Activated CD4-positive, alpha-beta T cell treated with anti-CD3 and anti-CD28 coated beads, Interleukin-2, amount 10 ng/mL, durations not matched to agents 24 days and 14 days (primary cell): Measurements from ENCODE around the gene GPR15. TPM values are rescaled to one million over a fixed set of nuclear protein-coding genes. Genes with fewer than 3 reads are reported as not detected.

Source experiments
- DNase-seq: peaks from one replicate; pipeline ENCODE4 v3.0.0; 2022
- H3K27ac Mint-ChIP-seq: one replicate; pipeline ENCODE4 v1.8.0; 2022; ENCODE audit warnings: mild to moderate bottlenecking, mixed read lengths
- H3K27me3 Mint-ChIP-seq: one replicate; pipeline ENCODE4 v1.8.0; 2022; ENCODE audit warnings: mixed read lengths
- H3K36me3 Mint-ChIP-seq: one replicate; pipeline ENCODE4 v1.8.0; 2022; ENCODE audit warnings: low read depth, mild to moderate bottlenecking, mixed read lengths
- H3K4me1 Mint-ChIP-seq: one replicate; pipeline ENCODE4 v1.8.0; 2021; ENCODE audit warnings: mixed read lengths
- H3K4me3 Mint-ChIP-seq: one replicate; pipeline ENCODE4 v1.8.0; 2022; ENCODE audit warnings: mild to moderate bottlenecking, moderate library complexity, mixed read lengths
- H3K9me3 Mint-ChIP-seq: one replicate; pipeline ENCODE4 v1.8.0; 2021; ENCODE audit warnings: mixed read lengths
- intact Hi-C: fragments of 100-400 bp; cut with micrococcal nuclease; formaldehyde crosslinking; loops from one replicate; pipeline ENCODE4 v1.15.1; 2023
- total RNA-seq: library from RNA; stranded (reverse); gene quantifications from 2 replicates; pipeline ENCODE4 v1.2.3, GENCODE V29; 2022

The GPR15 gene
- total RNA-seq: 3.6 and 4.1 TPM in 2 replicates

DNA sequence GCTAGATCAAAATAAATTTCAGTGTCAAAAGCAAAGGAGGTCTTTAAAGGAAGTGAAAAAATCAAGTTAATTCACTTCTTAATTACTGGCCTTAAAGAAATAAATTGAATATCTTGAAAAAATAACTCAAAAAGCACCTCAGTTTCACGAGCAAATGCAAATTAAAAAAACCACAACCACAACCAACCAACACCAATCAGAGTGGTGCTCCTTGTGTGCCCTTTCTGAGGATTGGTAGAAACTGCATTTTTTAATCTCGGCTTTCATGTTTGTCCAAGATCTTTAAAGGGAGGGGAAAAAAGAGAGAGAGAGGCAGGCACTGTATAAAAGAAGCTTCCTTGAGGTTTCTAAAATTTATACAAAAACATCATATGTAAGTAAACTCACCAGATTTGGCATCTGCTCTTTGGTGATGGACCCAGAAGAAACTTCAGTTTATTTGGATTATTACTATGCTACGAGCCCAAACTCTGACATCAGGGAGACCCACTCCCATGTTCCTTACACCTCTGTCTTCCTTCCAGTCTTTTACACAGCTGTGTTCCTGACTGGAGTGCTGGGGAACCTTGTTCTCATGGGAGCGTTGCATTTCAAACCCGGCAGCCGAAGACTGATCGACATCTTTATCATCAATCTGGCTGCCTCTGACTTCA lies at the start of gene GPR15:
Gene GPR15, plus strand, starts transcription at position 357 of the 653 bp plus-strand sequence. Its CDS starts 56 bp downstream, at position 413.
- peak within 1 kb of the TSS; percentile 81 for H3K27ac Mint-ChIP-seq
- intact Hi-C loops: no loop called here
- DNase-seq: no peak
- peaks cover 9% of the 10 kb centered on the region for H3K9me3 Mint-ChIP-seq
- no peaks in the 10 kb centered on the region for H3K27me3 Mint-ChIP-seq
- H3K4me3 Mint-ChIP-seq: peak within 1 kb of the TSS; percentile 65
- H3K4me1 Mint-ChIP-seq: peaks cover 40% of the 10 kb centered on the region
- peaks cover 25% of the 10 kb centered on the region for H3K36me3 Mint-ChIP-seq

- Mint-ChIP-seq H3K4me1 (peaks cover 2% of the 10 kb centered on the region), H3K27me3 (peaks cover 14% of the 10 kb centered on the region), H3K9me3 (peaks cover 46% of the 10 kb centered on the region), H3K27ac (no peak overlapping the region), H3K4me3 (no peak overlapping the region), H3K36me3 (peaks cover 3% of the 10 kb centered on the region)
- no peak for DNase-seq
- intact Hi-C loops: no loop called here
Observed at GRCh38 chr3:98482717-98483482, 48.9 kb upstream of the GPR15 start.

DNA sequence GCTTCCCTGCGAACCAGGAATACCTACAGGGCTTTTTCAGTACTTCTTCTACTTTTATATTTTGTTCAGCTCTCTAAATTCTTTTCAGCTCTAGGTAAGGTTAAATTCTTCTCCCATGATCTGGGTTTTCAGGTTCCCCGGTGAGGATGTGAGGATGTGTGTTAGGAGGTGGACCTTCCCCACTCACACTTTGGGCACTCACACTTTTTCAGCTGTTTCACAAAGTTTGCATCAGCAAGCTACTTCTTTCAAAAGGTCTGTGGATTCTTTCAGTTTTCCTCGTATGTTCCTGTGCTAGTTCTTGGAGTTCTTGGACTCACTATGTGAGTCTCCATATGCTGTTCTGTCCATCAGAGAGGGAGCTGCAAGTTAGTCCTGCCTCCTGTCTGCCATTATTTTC lies 48.2 kb upstream of the GPR15 start:
- peaks cover 3% of the 10 kb centered on the region for H3K36me3 Mint-ChIP-seq

GRCh38 chr3:98497381-98497780 lies 34.4 kb upstream of the GPR15 start, which contains the start of gene OR5K2:
OR5K2 (plus strand) TSS chr3:98497681; CDS start chr3:98497681, 0 bp downstream.
- no peaks in the 10 kb centered on the region for H3K4me1 Mint-ChIP-seq
- no peak within 1 kb of the TSS for H3K27ac Mint-ChIP-seq
- intact Hi-C loops: no loop called here
- peaks cover 17% of the 10 kb centered on the region for H3K27me3 Mint-ChIP-seq
- peaks cover 7% of the 10 kb centered on the region for H3K36me3 Mint-ChIP-seq
- no peaks in the 10 kb centered on the region for H3K9me3 Mint-ChIP-seq
- no peak for DNase-seq
- no peak within 1 kb of the TSS for H3K4me3 Mint-ChIP-seq

More for the DNA sequence above, 48.2 kb upstream of the GPR15 start:
- no peak overlapping the region for H3K27ac Mint-ChIP-seq
- H3K27me3 Mint-ChIP-seq: peaks cover 20% of the 10 kb centered on the region
- H3K9me3 Mint-ChIP-seq: peaks cover 51% of the 10 kb centered on the region
- H3K4me1 Mint-ChIP-seq: peaks cover 2% of the 10 kb centered on the region
- H3K4me3 Mint-ChIP-seq: no peak overlapping the region
- intact Hi-C loops: no loop called here
- no peak for DNase-seq

GRCh38 chr3:98500019-98500418 lies 31.8 kb upstream of the GPR15 start:
- H3K4me3 Mint-ChIP-seq: no peak overlapping the region
- no peak for DNase-seq
- no peak overlapping the region for H3K27ac Mint-ChIP-seq
- peaks cover under 1% of the 10 kb centered on the region for H3K27me3 Mint-ChIP-seq
- H3K9me3 Mint-ChIP-seq: no peaks in the 10 kb centered on the region
- H3K4me1 Mint-ChIP-seq: no peaks in the 10 kb centered on the region
- peaks cover 19% of the 10 kb centered on the region for H3K36me3 Mint-ChIP-seq
- intact Hi-C loops: no loop called here

DNA sequence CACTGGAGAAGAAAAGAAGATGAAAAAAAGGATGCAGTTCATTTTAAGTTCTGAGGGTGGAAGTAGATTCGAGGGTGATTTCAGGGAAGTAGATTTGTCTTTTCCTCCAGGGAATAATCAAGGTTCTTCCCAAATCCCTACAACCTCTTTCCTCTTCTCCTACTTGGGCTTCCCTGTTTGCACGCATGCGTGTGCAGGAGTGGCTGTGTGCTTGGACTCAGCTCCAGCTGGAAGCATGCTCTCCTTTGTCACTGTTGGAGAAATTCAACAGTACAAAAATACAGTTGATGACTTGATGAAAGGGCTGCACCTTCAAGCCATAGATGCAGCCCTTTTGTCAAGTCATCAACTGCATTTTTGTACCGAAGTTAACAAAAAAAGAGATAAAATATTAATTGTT lies 30.5 kb upstream of the GPR15 start:
- H3K4me3 Mint-ChIP-seq: no peak overlapping the region
- H3K27me3 Mint-ChIP-seq: no peaks in the 10 kb centered on the region
- DNase-seq: no peak
- peaks cover 3% of the 10 kb centered on the region for H3K9me3 Mint-ChIP-seq
- peaks cover 24% of the 10 kb centered on the region for H3K36me3 Mint-ChIP-seq
- intact Hi-C loops: no loop called here
- peaks cover 4% of the 10 kb centered on the region for H3K4me1 Mint-ChIP-seq
- H3K27ac Mint-ChIP-seq: no peak overlapping the region

DNA sequence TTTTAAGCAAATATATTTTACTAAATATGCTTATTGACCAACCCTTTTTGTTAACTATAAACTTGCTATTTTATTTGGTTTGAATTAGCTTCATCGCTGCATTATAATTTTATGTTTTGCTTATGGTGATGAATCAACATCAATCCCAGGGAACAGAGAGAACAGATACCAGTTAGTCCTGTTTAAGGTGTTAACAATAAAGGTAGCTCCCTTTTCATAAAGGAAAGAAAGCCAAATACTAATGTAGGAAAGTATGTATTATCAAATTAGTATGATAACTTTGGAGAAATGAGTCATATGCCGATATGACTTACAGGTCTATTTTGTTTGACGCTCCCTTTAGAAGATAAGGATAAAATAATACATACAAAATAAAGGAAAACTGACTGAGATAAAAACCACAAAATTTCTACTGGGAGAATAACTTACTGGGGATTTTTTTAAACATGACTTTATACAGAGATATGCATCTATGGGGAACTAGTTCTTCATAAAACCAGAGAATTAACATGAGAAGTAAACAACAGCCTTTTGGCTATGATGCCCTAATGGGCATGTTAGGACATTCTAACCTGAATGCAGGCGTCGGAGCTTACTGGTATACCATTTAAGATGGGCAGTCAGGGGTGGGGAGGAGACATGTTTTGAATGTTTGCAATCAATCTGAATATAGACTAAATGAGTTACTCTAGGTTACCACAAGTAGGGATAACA lies 29.8 kb upstream of the GPR15 start:
- no peak for DNase-seq
- Mint-ChIP-seq H3K4me3 (no peak overlapping the region), H3K27me3 (no peaks in the 10 kb centered on the region), H3K4me1 (peaks cover 4% of the 10 kb centered on the region), H3K36me3 (peaks cover 31% of the 10 kb centered on the region), H3K9me3 (peaks cover 6% of the 10 kb centered on the region), H3K27ac (no peak overlapping the region)
- intact Hi-C loops: no loop called here

GRCh38 chr3:98504539-98504938 lies 27.2 kb upstream of the GPR15 start:
- Mint-ChIP-seq H3K4me3 (no peak overlapping the region), H3K9me3 (peaks cover 6% of the 10 kb centered on the region), H3K4me1 (peaks cover 12% of the 10 kb centered on the region), H3K36me3 (peaks cover 48% of the 10 kb centered on the region), H3K27me3 (no peaks in the 10 kb centered on the region), H3K27ac (no peak overlapping the region)
- no peak for DNase-seq
- intact Hi-C loops: no loop called here

DNA sequence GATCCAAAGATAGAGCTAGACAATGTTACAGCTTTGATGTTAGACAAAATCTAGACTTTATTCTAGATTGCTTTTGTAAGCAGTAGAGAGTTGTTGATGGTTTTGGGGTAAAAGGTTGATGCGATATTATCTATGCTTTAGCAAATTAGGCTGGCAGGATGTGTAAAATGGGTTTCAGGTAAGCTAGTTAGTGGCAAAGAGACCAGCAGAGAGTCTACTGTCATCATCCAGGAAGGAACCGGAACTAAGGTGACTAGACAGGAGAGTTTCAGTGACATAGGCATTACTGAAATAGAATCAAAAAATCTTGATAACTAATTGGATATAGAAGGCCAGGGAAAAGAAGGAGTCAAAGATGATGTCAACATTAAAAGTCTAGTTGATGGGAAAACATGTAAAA lies 23.2 kb upstream of the GPR15 start:
- Mint-ChIP-seq H3K9me3 (peaks cover 6% of the 10 kb centered on the region), H3K4me3 (no peak overlapping the region), H3K4me1 (peaks cover 27% of the 10 kb centered on the region), H3K27ac (no peak overlapping the region), H3K27me3 (no peaks in the 10 kb centered on the region), H3K36me3 (peaks cover 63% of the 10 kb centered on the region)
- intact Hi-C loops: no loop called here
- no peak for DNase-seq

- intact Hi-C loops: loop anchor here (10.0 kb wide), 1 partner anchor 168 kb away; no protein-coding TSS in a partner anchor
- Mint-ChIP-seq H3K4me3 (no peak overlapping the region), H3K9me3 (no peaks in the 10 kb centered on the region), H3K36me3 (peaks cover 79% of the 10 kb centered on the region), H3K27ac (no peak overlapping the region), H3K4me1 (peaks cover 45% of the 10 kb centered on the region), H3K27me3 (no peaks in the 10 kb centered on the region)
- no peak for DNase-seq
Observed at GRCh38 chr3:98512576-98512975, 19.2 kb upstream of the GPR15 start.

GRCh38 chr3:98513091-98513511 lies 18.7 kb upstream of the GPR15 start:
- no peak overlapping the region for H3K4me3 Mint-ChIP-seq
- H3K36me3 Mint-ChIP-seq: peaks cover 79% of the 10 kb centered on the region
- no peaks in the 10 kb centered on the region for H3K9me3 Mint-ChIP-seq
- DNase-seq: no peak
- peaks cover 47% of the 10 kb centered on the region for H3K4me1 Mint-ChIP-seq
- peak overlapping the region; percentile 7 for H3K27ac Mint-ChIP-seq
- intact Hi-C loops: loop anchor here (1.0 to 10.0 kb wide), 2 partner anchors 9 to 168 kb away; partner anchors contain the start of gene CLDND1
- H3K27me3 Mint-ChIP-seq: no peaks in the 10 kb centered on the region

DNA sequence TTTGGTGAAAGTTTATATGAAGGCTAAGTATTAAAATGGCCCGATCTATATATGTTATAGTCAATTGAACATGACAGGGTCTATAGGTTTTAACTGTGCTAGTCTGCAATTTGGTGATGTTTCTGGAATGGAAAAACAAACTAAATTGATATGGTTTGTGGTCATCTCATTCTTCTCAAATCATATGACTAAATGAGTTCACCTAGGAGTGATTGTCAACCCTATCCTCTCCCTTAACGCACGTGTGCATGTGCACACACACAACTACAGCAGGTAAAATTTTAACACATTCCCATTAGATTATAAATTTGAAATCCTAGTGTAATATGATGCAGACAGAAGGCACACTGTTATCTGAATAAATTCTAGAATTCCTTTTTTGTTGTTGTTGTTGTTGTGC lies 18.0 kb upstream of the GPR15 start:
- Mint-ChIP-seq H3K36me3 (peaks cover 79% of the 10 kb centered on the region), H3K4me1 (peaks cover 48% of the 10 kb centered on the region), H3K27me3 (no peaks in the 10 kb centered on the region), H3K4me3 (no peak overlapping the region), H3K27ac (peak overlapping the region; percentile 46), H3K9me3 (no peaks in the 10 kb centered on the region)
- DNase-seq: no peak
- intact Hi-C loops: loop anchor here (1.0 to 10.0 kb wide), 2 partner anchors 9 to 169 kb away; partner anchors contain the start of gene CLDND1

DNA sequence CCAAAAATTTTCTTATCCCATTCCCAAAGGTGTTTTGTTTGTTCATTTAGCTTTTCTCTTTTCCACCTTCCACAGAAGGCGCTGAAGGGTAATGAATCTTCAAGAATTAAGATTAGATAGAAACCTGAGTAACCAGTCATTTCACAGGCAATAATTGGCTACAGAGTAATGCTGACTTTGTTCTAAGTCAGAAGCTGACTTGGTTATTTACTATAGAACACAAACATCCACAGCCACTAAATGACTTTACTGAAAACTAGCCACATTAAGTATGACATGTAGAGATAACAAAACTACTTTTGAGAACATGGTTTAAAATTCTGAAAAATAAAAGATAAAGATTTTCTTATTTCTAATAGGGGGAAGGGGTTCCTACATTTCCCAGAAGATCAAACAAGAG lies 16.8 kb upstream of the GPR15 start:
- H3K9me3 Mint-ChIP-seq: no peaks in the 10 kb centered on the region
- H3K4me1 Mint-ChIP-seq: peaks cover 55% of the 10 kb centered on the region
- H3K27ac Mint-ChIP-seq: peak overlapping the region; percentile 12
- H3K4me3 Mint-ChIP-seq: no peak overlapping the region
- DNase-seq: no peak
- no peaks in the 10 kb centered on the region for H3K27me3 Mint-ChIP-seq
- intact Hi-C loops: loop anchor here (10.0 kb wide), 1 partner anchor 170 kb away; no protein-coding TSS in a partner anchor
- peaks cover 80% of the 10 kb centered on the region for H3K36me3 Mint-ChIP-seq
